ENCODE measurements around the gene CELF1.
A peak's percentile ranks its signal among the peaks of the same experiment; 100 is the strongest.

The CELF1 gene

DNA sequence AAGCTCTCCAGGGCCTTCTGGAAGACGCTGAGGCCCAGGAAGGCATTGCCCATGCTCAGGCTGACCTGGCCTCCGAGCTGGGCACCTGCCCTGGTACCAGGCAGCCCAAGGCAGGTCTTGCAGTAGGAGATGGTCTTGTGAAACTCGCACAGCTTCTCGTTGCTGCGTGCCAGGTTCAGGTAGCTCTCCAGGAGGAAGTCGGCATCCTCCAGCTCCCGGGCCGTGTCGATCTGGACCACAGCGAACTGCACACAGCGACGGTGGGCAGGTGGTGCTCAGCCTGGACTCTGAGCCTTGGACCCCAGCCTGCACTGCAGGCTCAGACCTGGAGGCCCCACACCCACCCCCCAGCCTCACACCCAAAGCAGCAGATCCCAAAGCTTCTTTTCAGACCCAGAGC is 105.0 kb downstream of the CELF1 start:
- DNase-seq (ENCODE audit: low read depth) = no peak

DNA sequence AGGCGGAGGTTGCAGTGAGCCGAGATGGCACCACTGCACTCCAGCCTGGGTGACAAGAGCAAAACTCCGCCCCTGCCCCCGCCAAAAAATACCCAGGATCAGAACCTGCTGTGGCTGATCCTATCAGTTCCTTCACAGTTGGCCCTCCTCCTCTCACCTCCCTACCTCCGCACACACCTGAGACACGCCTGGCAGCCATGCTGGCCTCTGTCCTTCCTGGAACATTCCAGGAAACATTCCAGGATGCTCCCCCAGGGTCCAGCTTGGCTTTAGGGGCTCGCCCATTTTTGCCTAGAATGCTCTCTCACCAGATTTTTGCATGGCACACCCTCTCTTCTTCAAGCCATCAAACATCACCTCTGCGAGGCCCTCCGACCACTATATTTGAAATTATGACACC is 106.1 kb downstream of the CELF1 start:
- no peak for DNase-seq (ENCODE audit: low read depth)

DNA sequence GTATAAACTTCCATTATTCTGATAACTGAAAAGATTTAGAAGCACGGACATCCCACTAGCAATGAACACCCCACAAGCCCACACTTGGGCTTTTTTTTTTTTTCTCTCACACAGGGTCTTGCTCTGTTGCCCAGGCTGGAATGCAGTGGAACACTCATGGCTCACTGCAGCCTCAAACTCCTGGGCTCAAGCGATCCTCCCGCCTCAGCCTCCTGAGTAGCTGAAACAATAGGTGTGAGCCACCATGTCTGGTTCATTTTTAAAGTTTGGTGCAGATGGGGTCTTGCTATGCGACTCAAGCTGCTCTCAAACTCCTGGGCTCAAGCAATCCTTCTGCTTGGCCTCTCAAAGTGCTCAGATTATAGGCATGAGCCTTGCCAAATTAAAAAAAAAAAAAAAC is 107.1 kb downstream of the CELF1 start:
- no peak for DNase-seq (ENCODE audit: low read depth)

DNA sequence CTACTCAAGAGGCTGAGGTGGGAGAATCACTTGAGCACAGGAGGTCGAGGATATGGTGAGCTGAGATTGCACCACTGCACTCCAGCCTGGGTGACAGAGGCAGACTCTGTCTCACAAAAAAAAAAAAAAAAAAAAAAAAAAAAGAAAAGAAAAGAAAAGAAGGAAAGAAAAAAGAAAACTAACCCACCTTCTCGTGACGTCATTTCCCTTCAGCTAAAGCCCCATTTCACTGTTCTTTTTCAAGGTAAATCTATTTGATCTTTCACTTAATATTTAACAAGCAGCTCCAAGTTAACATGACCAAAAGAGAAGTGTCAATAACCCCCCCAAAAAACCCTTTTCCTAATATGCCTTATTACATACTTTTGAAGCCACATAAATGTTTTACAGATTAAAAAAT is 109.1 kb downstream of the CELF1 start:
- no peak for DNase-seq (ENCODE audit: low read depth)

DNA sequence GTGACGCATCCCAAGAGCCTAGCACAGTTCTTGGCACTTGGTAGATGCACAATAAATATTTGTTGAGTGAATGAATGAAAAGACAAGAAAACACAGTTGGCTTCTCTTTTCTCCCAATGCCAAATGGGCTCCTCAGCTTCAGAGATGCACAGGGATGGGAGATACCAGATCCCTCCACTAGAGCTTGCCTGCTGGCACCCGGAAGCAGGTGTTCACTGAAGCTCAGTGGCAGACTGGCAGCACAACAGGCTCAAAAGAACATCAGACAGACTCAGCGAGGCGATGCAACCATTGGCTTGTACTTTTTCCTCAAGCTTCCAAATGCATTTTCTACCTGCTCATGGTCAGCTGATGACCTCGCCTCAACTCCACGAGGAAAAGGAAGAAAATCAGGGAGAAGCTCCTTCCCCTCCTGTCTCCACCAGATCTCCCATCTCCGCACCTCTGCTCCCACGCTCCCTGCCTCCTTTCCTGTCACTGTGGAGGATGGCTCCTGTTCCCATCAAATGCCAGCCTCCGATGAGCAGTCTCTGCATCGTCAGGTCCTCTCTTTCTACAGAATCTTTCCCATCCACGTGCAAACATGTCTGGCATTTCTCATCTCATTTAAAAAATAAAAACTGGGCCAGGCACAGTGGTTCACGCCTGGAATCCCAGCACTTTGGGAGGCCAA is 109.8 kb downstream of the CELF1 start:
- no peak for DNase-seq (ENCODE audit: low read depth)

DNA sequence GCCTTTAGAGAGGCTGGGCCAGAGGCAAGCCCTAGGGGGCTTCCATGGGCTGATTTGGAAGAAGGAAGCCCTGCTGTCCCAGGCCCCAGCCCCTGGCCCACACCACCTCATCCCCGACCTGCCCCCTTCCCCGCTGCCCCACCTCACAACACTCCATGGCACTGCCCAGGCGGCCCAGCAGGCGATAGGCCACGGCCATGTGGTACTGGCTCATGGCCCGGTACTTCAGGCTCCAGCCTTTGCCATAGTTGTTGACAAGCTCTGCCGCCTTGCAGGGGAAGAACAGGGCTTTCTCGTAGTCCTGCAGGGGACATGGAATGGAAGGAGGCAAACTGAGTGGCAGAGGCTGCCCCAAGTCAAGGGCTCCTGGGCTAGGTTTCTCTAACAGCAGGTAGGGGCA is 110.4 kb downstream of the CELF1 start:
- DNase-seq (ENCODE audit: low read depth) = no peak

DNA sequence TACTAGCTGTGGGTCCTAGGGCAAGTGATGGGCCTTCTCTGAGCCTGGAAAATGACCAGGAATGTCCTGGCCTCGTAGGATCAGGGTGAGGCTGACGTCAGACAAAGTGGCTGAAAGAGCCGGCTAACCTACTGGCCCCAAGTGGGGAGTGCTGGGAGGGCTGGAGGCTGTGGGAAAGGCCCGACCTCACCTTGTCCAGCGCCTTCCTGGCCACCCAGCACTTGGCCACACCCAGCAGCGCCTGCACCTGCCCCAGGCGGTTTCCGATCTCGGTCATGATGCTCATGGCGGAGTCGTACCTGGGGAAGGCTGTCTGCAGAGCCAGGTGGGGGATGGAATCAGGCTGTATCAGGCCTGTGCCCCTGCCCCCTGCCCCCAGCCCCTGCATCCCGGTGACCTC is 111.5 kb downstream of the CELF1 start:
- DNase-seq (ENCODE audit: low read depth) = no peak

DNA sequence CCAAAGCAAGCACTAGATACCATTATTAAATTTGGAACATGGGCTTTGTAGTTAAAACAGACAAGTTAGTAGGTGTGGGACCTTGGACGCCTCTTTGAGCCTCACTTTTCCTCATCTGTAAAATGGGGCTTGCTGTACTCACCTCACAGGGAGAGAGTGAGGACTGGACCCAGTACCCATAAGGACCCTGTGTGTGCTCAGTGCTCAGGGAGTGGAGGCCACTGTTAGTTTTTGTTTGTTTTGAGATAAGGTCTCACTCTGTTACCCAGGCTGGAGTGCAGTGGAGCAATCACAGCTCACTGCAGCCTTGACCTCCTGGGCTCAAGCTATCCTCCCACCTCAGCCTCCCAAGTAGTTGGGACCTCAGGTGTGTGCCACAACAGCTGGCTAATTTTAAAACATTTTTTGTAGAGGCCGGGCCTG is 112.9 kb downstream of the CELF1 start:
- no peak for DNase-seq (ENCODE audit: low read depth)

DNA sequence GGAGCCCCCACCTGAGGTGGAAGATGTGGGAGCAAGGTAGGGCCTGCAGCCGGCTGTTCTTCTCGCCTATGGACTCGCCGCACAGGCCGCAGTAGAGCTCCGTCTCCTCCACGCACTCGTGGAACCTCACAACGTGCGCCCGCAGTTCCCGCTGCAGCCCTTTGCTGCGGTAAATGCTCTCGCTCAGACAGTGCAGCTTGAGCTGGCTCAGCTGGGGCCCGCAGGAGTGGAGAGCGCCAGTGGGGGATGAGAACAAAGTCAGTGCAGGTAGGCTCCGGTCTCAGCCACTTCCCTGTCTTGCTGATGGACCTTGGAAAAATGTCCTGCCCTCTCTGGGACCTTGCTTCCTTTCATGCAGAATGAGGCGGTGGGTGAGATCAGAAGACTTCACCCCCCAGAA is 114.2 kb downstream of the CELF1 start:
- no peak for DNase-seq (ENCODE audit: low read depth)

DNA sequence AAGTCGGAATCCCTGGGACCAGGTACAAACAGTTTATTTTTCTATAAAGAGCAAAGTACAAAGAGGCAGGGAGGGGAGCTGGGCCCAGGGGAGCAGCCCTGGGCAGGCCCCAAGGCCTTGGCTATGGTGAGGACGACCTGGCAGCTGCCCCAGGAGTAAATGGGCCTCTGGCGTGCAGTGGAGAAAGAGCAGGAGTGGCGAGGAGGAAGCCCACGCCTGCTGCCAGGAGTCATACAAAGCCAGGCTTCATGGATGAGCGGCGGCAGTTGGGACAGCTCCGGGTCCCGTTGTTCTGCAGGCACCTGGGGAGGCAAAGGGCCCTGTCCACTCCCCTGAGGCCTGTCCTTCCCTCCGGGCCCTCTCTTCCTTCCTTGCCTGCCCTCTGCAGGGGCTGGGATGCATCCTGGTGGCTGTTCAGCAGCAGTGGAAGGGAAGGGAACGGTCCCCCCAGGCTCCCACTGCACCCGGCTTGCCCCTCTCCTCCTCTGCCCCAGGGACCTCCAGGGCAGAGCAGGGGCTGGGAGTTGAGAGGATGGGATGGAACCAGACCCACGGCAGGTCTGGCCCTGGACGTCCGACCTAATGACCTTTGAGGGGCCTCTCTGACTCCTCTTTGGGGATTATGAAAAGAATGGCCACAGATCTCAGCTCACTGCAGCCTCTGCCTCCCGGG is 115.0 kb downstream of the CELF1 start:
- no peak for DNase-seq (ENCODE audit: low read depth)

DNA sequence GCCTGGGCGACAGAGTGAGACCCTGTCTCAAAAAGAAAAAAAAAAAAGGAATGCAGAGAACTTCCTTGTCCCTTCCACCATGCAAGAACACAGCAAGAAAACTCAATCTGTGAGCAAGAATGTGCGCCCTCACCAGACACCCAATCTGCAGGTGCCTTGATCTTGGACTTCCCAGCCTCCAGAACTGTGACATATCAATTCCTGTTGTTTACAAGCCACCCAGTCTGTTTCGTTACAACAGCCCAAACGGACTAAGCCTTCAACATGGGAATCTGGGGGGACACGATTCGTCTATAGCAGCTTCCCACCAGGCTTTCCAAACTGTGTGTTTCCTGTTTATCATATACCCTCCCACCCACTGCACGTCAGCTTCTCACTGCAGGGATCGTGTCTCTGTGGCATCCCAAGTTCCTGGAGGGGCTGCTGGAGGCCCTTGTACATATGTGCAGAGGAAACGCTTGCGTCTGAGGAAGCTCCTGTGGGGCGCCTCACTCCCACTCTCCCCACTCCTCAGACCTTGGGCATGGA is 115.7 kb downstream of the CELF1 start:
- no peak for DNase-seq (ENCODE audit: low read depth)

DNA sequence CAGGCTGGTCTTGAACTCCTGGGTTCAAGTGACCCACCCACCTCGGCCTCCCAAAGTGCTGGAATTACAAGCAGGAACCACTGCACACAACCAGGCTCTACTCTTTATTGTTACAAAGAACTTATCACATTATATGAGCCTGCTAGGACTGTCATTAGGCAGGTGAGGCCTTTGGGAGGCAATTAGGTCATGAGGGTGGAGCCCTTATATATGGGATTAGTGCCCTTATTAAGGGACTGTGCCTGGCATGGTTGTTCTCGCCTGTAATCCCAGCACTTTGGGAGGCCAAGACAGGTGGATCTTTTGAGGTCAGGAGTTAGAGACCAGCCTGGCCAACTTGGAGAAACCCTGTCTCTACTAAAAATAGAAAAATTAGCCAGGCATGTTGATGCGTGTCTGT is 116.2 kb downstream of the CELF1 start:
- DNase-seq (ENCODE audit: low read depth) = no peak

DNA sequence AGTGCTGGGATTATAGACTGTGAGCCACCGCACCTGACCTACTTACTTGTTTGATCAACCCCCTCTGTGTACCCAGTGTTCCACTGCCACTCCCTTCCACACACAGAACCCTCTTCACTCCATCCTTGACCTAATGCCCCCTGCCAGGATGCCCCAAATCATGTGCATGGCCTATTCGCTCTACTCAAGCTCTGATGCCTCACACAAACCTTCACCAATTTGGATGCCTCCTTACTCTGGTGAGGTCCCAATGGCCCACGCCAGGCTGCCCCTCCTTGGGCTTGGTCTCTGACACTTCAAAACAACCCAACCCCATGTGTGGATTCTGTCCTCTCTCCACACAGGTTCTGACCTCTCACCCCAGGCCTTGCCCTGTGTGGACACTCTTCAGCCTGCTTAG is 117.2 kb downstream of the CELF1 start:
- no peak for DNase-seq (ENCODE audit: low read depth)

DNA sequence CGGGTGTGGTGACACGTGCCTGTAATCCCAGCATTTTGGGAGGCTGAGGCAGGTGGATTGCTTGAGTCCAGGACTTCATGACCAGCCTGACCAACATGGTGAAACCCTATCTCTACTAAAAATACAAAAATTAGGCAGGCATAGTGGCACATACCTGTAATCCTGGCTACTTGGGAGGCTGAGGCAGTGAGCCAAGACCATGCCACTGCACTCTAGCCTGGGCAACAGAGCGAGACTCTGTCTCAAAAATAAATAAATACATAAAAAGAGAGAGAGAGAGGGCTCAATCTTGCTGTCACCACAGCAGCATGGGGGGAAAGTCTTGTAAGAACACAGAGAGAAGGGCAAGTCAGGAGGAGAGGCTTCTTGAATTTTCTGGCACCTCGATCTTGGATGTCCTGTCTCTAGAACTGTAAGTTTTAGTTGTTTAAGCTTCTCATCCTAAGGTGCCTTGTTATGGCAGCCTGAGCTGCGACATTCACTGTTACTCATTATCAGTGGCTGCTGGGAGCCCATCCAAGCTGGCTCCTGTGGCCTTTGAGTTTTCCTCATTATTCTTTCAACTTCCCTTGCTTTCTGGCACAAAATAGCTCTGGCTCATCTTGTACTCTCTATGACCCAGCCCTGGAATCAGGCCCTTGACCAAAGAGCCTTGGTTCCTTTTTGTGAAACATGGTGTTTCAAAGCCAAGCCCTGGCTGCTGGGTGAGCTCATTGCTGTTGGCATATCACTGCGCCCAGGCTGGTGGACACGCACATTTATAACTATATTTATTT is 118.7 kb downstream of the CELF1 start:
- peak; percentile 94 for DNase-seq (ENCODE audit: low read depth)

DNA sequence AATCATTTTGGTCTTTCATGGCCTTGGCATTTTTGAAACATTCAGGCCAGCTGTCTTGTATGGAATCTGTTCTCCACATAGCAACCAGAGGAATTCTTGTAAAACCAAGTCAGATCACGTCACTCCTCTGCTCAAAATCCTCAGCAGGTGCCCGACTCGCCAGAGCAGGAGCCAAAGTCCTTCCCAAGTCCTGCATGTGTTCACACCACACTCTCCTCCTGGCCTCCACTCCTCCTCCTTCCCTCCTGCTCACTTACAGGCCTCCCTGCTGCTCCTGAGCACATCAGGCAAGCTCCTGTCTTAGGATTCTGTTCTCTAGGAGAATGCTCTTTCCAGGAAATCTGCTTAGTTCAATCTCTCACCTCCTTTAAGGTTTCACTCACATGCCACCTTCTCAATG is 119.8 kb downstream of the CELF1 start:
- DNase-seq (ENCODE audit: low read depth) = no peak

DNA sequence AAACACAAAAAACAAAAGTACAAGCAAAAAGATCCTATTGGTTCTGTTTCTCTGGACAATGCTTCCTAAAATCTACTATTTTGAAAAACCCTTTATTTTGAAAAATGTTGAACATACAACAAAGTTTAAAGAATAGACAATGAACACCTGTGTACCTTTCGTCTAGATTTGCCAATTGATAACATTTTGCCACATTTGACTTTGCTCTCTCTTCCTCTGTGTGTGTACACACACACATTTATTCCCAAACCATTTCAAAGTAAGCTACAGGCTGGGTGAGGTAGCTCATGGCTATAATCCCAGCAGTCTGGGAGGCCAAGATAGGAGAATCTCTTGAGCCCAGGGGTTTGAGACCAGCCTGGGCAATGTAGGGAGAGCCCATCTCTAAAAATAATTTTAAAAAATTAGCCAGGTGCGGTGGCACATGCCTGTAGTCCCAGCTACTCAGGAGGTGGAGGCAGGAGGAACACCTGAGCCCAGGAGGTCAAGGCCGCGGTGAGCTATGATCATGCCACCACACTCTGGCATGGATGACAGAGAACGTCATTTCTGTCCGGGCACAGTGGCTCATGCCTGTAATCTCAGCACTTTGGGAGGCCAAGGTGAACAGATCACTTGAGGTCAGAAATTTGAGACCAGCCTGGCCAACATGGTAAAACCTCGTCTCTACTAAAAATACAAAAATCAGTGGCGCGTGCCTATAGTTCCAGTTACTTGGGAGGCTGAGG is 121.4 kb downstream of the CELF1 start:
- no peak for DNase-seq (ENCODE audit: low read depth)

DNA sequence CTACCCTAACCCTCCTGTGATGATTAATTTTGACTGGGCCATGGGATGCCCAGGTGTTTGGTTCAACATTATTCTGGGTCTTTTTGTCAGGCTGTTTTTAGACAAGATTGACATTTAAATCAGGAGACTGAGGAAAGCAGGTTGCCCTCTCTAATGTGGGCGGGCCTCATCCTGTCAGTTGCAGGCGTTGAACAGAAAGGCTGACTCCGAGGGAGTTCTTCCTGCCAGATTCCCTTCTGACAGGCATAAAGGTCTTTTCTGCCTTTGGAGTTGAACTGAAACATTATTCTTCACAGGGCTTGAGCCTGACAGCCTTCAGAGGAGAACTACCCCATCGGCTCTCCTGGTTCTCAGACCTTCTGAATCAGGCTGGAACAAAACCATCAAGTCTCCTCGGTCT is 122.4 kb downstream of the CELF1 start:
- DNase-seq (ENCODE audit: low read depth) = no peak

DNA sequence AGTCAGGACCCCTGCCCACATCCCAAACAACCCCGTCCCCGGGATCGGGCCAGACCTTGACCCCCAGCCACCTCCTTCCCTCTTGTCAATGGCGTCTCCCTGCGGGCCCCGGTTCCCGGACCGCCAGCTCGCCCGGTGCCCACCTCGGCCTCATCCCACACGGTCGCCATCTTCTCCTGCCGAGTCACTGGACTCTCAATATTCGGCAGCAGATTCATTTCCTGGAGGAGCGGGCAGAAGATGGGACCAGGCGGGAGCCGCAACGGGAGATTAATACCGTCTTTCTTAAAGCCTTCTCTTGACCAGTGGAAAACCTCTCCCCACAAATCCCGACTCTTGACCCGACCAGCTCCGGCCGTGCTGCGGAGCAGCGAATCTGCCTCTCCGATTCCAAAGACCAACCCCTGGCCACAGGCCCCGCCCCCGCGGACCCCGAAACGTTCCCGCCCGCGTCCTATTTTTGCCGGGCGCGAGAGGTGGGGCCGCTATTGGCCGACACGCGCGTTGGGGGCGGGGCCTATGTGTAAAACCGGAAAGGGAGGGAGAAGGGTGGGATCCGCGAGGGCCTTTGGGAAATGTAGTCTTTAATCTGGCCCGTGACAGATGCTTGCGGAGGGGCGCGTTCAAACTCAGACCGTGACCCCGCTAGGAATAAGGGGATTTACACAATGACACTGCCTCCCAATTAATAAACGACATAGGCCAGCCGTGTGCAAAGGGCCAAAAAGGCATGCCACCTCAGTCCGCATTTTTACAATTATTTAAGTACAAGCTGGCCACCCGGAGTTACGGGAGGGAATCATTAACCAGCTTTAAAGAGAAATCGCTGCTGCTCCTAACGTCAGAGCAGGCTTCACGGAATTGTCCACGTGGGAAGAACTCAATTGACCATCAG is 126.6 kb downstream of the CELF1 start, which contains the start of gene PSMC3:
PSMC3 (minus strand) TSS at position 378 of the 895 bp plus-strand sequence; CDS start at position 218, 160 bp downstream.
- DNase-seq (ENCODE audit: low read depth) = peak; percentile 95

DNA sequence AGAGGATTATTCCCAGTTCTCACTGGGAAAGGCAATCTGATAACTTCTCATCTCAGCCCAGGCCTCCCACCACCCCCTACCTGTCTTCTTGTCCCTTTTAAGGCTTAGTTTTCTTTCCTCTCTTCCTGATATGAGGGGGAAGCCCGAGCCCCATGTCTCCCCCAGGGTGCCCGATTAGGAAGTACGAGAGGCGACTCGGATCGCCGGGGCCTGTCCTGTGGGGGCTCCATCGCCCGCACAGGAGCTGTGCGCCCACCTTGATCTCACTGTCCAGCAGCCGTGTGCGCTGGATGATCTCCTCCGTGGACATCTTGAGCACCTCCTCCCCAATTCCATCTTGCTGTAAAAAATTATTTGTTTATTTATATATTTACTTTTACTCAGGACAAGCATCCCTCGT is 127.3 kb downstream of the CELF1 start:
- DNase-seq (ENCODE audit: low read depth) = no peak

DNA sequence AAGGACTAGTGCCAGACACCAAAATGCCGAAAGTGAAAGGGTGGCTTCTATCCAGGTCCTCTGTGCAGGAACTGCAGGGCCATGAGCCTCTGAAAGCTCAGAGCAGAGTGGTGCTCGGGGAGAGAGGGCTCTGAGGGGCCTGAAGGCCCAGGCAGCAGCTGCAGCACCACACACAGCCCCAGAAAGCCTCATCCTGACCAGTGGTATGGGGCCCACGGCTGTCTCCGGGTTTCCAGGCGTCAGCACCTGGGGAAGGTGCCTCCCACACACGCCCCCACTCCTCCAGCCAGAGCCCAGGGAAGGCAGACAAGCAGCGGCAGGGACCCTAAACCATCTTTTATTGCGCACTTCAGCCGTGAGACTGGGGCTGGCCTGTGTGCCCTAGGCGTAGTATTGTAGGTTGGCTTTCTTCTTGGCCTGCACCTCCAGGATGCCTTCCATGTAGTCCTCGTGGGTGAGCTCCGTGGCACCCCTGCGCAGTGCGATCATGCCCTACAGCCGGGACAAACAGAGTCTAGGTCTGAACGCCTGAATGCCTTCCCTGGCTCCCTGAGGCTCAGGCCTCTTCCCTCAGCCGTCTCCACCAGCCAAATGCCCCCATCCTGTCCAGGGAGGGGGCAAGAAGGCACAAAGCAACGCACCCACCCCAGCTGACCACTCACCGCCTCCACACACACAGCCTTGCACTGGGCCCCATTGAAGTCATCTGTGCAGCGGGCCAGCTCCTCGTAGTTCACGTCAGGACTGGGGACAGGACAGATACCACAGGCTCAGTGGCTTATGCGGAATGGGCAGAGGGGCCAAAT is 134.3 kb downstream of the CELF1 start:
- DNase-seq (ENCODE audit: low read depth) = no peak

All from stromal cell of bone marrow (primary cell).